ENCODE data around the gene LNX2. TPM values are rescaled to one million over a fixed set of nuclear protein-coding genes. Genes with fewer than 3 reads are reported as not detected.

The LNX2 gene
- total RNA-seq, 1 experiment from 2014 or later: 6.4 TPM

DNA sequence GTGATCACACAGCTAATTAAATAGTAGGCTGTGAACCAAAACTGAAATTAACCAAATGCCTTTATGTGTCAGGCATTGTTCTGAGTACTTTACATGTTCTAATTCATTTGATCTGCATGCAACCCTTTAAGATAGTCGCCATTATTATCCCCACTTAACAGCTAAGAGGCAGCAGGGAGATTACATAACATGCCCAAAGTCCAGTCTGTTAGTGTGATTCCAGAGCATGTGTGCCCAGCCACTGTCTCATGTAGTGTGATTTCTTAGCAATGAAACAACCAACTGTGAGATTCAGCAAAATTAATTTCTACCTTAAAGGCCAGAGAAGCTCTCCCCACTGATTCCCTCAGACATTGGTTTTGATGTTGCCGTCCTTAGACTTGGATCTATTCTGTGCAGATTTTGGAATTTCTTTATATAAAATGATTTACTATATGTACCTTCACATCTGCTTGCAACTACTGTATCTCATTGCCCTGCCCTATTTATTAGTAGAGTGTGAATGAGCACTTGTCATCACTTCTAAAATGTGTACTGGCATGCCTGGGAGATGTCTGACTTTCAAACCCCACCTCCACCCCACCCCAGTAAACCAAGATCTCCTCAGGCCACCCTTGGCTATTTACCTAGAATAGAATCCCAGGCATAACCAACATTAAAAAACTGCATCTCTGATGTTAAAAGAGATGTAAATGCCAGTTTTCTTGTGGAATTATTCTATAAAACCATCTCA is 42.6 kb upstream of the LNX2 start:
- TF ChIP-seq EZH2 (IDR thresholded peaks at IDR 0.05; ENCODE audit: borderline replicate concordance, low read depth, low read length, poor library complexity, severe bottlenecking): no peak
- TF ChIP-seq, protein P1, sequence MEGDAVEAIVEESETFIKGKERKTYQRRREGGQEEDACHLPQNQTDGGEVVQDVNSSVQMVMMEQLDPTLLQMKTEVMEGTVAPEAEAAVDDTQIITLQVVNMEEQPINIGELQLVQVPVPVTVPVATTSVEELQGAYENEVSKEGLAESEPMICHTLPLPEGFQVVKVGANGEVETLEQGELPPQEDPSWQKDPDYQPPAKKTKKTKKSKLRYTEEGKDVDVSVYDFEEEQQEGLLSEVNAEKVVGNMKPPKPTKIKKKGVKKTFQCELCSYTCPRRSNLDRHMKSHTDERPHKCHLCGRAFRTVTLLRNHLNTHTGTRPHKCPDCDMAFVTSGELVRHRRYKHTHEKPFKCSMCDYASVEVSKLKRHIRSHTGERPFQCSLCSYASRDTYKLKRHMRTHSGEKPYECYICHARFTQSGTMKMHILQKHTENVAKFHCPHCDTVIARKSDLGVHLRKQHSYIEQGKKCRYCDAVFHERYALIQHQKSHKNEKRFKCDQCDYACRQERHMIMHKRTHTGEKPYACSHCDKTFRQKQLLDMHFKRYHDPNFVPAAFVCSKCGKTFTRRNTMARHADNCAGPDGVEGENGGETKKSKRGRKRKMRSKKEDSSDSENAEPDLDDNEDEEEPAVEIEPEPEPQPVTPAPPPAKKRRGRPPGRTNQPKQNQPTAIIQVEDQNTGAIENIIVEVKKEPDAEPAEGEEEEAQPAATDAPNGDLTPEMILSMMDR (conservative IDR thresholded peaks at IDR 0.05; ENCODE audit: low read depth, low read length): no peak
- Histone ChIP-seq H3K9me3 (ENCODE audit: low read depth, low read length, poor library complexity, severe bottlenecking) (no peaks in the 10 kb centered on the region), H3K4me3 (ENCODE audit: low read depth, low read length, poor library complexity, severe bottlenecking) (no peak overlapping the region), H3K27ac (ENCODE audit: low read depth, low read length, poor library complexity, severe bottlenecking) (no peak overlapping the region), H3K27me3 (replicated peaks; ENCODE audit: insufficient read depth, low read depth, low read length, poor library complexity) (no peaks in the 10 kb centered on the region), H3K4me1 (ENCODE audit: insufficient read depth, low read length, poor library complexity, severe bottlenecking) (peaks cover 4% of the 10 kb centered on the region), H3K36me3 (ENCODE audit: insufficient read depth, low read length, poor library complexity, severe bottlenecking) (peaks cover 3% of the 10 kb centered on the region)
- no peak for DNase-seq (ENCODE audit: low spot score)
- intact Hi-C loops (cut with micrococcal nuclease; ENCODE audit: unreplicated experiment): no loop called here
- no TSS peak for BruUV-seq (replicated peaks)
- POLR2A ChIA-PET (ENCODE audit: low non-redundant PET): no interaction called here
- CTCF ChIA-PET: no interaction called here

DNA sequence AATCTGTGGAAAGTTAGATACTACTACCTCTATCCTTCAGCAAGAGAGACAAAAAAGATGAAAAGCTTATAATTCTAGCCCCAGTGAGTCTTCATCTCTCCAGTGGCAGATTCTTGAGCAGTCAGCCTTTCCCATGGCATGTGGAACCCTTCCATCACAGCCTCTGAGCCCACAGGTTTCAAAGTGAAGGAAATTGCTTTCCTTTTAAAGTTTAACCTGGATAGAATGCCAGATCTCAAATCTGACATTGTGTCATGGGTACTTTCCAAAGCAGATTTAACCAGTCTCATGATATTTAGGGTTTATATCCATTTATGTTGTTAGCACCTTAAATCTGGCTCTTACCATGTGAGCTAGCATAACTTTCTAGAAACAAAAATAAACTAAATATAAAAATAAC is 40.7 kb upstream of the LNX2 start:
- intact Hi-C loops (cut with micrococcal nuclease; ENCODE audit: unreplicated experiment): no loop called here
- TF ChIP-seq, protein P1 (conservative IDR thresholded peaks at IDR 0.05; ENCODE audit: low read depth, low read length): no peak
- TF ChIP-seq EZH2 (IDR thresholded peaks at IDR 0.05; ENCODE audit: borderline replicate concordance, low read depth, low read length, poor library complexity, severe bottlenecking): no peak

DNA sequence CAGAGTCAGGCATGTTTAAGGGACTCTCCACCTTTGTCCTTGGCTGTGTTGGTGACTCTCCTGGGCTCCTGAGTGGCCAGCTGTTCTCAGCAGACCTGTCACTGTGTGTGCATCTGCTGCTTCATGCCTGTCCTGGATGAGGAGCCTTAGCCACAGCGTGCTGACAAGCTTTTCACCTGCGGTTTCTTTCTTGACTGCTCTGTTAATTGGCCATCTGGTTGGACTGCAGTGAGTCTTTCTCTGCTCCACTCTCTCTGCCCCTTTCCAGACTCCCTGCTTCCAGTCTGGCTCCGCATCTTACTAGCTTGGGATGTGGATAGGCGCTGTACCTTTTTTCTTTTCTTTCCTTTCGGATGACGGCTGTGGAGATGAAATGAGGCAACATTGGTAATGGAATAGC is 40.2 kb upstream of the LNX2 start:
- no peaks in the 10 kb centered on the region for H3K27me3 ChIP-seq (replicated peaks; ENCODE audit: insufficient read depth, low read depth, low read length, poor library complexity)
- CTCF ChIA-PET: no interaction called here
- no peak for DNase-seq (ENCODE audit: low spot score)
- no peak overlapping the region for H3K27ac ChIP-seq (ENCODE audit: low read depth, low read length, poor library complexity, severe bottlenecking)
- no peak overlapping the region for H3K4me3 ChIP-seq (ENCODE audit: low read depth, low read length, poor library complexity, severe bottlenecking)
- intact Hi-C loops (cut with micrococcal nuclease; ENCODE audit: unreplicated experiment): no loop called here
- H3K4me1 ChIP-seq (ENCODE audit: insufficient read depth, low read length, poor library complexity, severe bottlenecking): peaks cover 4% of the 10 kb centered on the region
- no peaks in the 10 kb centered on the region for H3K9me3 ChIP-seq (ENCODE audit: low read depth, low read length, poor library complexity, severe bottlenecking)
- POLR2A ChIA-PET (ENCODE audit: low non-redundant PET): no interaction called here
- BruUV-seq (replicated peaks): no TSS peak
- TF ChIP-seq, protein P1 (conservative IDR thresholded peaks at IDR 0.05; ENCODE audit: low read depth, low read length): no peak
- TF ChIP-seq EZH2 (IDR thresholded peaks at IDR 0.05; ENCODE audit: borderline replicate concordance, low read depth, low read length, poor library complexity, severe bottlenecking): no peak
- H3K36me3 ChIP-seq (ENCODE audit: insufficient read depth, low read length, poor library complexity, severe bottlenecking): no peaks in the 10 kb centered on the region

More for the DNA sequence above, 40.7 kb upstream of the LNX2 start:
- no peak overlapping the region for H3K27ac ChIP-seq (ENCODE audit: low read depth, low read length, poor library complexity, severe bottlenecking)
- BruUV-seq (replicated peaks): no TSS peak
- no peak for DNase-seq (ENCODE audit: low spot score)
- H3K4me3 ChIP-seq (ENCODE audit: low read depth, low read length, poor library complexity, severe bottlenecking): no peak overlapping the region
- peaks cover 3% of the 10 kb centered on the region for H3K36me3 ChIP-seq (ENCODE audit: insufficient read depth, low read length, poor library complexity, severe bottlenecking)
- no peaks in the 10 kb centered on the region for H3K9me3 ChIP-seq (ENCODE audit: low read depth, low read length, poor library complexity, severe bottlenecking)
- H3K4me1 ChIP-seq (ENCODE audit: insufficient read depth, low read length, poor library complexity, severe bottlenecking): peaks cover 4% of the 10 kb centered on the region
- ChIA-PET POLR2A (ENCODE audit: low non-redundant PET) (no interaction called here), CTCF (no interaction called here)
- H3K27me3 ChIP-seq (replicated peaks; ENCODE audit: insufficient read depth, low read depth, low read length, poor library complexity): no peaks in the 10 kb centered on the region

Data from A673 (cell line).